Fibroblast of skin of left biceps (primary cell): ENCODE results near the gene TSPAN3.
A peak's percentile ranks its signal among the peaks of the same experiment; 100 is the strongest.

Experiments used
- DNase-seq, 2 experiments: peaks; one replicate each; pipeline ENCODE4 v3.0.0-alpha.2; 2013; ENCODE audit warnings: low read depth in 2 of 2

TSPAN3 gene

DNA sequence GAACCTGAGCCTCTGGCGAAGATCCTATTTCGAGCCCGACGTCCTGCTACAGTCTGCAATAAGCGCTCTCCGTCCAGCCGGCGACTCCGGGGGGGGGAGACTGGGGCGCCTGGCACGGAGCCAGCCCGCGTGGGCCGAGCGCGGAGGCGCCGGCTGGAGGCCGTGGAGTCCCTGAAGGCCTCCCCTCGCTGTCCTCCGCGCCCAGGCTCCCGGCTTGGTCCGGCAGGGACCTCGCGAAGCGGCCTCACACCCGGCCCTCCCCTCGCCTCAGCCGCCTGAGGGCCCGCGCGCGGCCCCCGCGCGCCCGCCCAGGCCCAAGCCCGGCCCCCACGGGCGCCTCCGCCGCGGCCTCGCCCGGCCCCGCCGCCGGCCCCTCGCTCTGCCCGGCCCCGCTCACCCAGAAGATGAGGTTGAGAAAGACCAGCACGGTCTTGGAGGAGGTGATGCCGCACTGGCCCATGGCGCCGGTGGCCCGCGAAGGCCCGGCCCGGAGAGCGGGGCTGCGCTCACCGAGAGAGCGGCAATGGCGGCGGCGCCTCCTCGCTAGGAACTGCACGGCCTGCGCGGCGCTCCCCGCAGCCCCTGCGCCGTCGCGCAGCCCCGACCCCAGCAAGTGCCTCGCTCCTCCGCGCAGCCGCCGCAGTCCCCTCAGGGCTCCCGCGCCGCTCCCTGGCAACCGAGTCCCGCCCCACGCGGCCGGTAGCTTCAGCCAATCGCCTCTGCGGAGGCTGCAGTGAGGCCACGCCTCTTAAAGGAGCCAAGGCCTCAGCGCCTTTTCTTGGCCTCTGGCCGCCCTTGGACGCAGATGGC lies at the start of gene TSPAN3:
Gene TSPAN3 (minus strand): TSS at position 615 of the 810 bp plus-strand sequence. CDS start 155 bp downstream, at position 460.
- DNase-seq = peak; percentile 82

DNA sequence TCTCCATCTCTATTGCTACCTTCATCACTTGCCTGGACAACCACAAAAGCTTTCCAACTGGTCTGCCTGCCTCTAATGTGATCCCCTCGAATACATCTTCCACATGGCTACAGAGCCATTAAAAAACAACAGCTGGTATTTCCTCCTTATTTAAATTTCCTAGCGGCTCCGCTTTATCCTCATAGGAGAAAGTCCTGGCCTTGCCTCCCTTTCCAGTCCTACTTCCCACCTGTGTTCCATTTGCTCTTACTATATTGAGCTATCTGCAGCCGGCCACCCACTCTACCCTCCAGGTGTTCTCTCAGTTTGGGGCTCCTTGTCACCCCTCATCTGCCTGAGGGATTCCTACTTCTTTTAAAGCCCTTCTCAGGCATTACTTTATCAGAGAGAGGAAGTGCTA lies 49.7 kb upstream of the TSPAN3 start:
- no peak for DNase-seq

DNA sequence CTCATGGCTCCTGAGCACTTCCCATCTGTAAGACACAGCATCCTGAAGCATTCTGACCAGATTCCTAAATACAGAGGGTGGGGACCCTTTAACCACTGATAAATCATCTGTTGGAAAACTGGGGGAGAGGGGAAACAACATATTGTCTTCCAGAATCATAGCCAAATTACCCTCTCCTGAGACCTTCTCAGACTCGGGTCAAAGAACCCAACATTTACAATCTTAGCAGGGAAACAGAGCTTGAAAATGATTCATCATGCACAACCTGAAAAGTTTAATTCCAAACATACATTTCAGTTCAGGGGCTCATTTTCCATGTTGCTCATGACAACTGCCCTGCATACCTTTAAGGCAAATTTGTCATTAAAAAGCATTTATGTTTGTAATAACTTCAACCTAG lies 48.5 kb upstream of the TSPAN3 start:
- peak; percentile 23 to 31 for DNase-seq

DNA sequence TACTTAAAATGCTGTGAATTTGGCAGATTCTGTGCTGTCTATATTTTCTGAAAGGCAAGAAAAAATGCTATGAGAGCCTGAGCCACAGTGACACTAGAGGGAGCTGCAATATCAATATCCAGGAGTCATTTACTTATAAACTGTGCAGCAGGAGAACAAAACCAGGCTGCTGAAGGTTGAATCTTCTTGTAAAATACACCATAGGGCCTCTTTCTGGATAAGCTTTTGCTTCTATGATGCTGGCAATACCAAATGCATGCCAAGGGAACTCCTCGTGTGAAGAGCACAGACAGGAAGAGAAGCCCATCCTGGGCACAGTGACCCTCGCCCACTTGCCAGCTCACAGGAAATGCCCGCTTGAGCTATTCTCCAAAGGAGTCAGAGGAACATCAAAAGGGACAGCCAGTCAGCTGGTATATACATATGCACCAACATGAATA lies 48.0 kb upstream of the TSPAN3 start:
- peak; percentile 52 to 58 for DNase-seq

DNA sequence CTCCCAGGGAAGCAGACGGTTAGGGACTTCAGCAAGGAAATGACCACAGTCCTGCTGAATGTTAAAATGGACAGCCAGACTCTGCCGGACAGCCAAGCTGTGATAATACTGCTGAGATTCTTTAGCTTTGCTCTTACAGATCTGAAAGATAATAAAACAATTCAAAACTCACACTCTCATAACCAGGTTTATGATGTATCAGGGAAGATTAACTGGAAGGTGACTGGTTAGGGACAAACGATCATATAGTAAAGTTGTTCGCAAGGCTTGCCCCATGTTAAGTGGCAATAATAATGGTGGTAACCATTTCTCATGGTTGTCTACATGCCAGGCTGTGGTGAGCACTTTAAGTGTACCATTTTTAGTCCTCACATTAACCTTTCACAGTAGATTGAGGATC lies 44.3 kb upstream of the TSPAN3 start:
- no peak for DNase-seq

DNA sequence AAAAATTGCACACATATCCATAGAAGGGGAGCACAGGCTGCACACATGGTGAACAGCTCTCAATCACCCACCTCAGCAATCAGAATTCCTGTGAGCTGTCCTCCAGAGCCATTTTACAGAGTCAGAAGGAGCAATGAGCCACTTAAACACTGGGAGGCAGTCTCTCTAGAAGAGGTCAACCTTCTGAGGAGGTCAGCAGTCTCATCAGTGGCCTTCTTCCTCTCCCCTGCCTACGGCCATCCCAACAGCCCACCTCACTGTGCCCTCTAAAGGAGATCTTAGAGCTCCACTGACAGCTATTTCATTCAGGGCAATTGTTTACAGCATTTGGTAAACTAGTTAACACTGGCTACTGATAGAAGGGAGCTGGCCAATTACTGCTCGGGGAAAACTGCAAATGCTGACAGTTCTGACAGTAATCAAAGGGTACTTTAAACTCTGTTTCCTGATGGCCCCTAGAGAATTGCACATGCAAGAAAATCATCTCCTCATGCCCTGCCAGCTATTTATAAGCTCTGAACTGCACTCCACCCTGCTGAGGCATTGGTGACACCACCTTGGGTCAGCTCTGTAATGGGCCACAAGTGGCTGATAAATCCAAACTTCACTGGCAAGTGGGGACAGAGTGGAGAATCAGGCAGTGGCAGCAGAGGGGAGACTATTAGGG lies 42.1 kb upstream of the TSPAN3 start:
- DNase-seq = no peak

DNA sequence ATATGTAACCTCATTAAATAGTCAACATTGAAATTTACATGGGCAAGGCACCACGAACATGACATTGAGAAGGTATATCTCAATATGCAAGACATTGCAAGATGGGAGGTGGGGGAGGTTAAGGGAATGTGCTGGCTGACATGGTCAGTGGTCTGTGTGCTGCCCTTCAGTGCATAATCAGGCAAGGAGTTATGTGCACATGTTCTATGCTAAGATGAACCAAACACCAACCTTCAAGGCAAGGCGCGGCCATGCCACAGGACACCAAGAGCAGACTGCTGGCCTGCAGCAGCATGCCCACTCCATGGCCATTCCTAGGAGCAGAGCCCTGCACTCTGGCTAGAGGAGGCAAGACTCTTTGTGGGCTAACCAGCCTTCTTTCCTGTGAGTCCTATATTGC lies 40.9 kb upstream of the TSPAN3 start:
- no peak for DNase-seq

DNA sequence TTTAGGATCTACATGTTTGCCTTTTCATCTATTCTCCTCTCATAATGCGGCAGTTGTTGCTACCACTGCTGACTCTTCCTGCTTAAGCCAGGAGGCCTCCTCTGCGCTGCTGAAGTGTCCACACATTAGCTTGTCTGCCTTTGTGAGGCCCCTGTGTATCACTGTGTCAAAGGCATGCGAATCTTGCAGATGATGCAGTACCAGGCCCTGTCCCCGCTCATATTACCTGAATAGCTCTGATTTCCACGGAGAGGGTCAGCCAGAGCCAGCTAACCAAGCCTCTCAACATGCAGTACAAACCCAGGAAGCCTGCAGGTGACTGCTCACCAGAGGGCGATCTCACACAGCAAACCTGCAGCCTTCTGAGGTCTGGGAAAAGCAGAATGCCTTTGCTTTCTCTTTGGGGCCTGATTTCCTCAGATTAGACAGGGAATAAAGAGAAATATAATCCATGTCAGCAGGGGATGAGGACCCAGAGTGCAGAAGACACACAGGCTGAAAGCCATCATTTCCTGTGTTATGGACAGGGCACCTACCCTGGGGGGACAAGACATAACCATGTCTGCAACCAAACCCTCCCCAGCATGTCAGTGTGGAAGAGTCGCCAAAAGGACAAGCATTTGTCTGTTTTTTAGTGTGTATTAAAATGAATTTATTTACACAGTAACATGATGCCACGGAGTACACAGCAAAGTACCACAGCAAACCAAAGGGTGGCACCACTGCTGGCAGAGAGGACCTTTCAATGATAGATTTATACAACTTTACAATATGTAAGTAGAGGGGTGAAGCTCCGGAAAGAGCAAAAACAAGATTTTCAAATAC lies 36.8 kb upstream of the TSPAN3 start:
- peak in 1 of 2 experiments; percentile 19 for DNase-seq

DNA sequence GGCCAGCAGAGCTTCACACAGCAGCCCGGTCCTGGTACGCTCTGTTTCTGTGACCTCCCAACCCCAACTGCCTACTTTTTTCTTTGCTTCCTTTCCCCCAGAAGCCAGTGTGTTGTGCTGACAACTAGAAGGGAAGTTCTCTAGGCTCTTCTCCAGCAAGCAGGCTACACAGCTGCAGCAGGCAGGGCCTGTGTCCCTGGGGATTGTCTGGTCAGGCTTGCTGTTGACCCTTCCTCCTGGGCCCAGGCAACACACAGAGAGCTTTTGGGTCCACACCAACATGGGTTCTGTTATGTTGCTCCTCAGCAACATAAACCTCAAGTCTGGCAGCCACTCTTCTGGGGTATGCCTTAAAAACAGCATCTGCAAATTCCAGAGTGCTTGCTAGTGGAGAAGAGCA lies 36.2 kb upstream of the TSPAN3 start:
- DNase-seq = no peak

DNA sequence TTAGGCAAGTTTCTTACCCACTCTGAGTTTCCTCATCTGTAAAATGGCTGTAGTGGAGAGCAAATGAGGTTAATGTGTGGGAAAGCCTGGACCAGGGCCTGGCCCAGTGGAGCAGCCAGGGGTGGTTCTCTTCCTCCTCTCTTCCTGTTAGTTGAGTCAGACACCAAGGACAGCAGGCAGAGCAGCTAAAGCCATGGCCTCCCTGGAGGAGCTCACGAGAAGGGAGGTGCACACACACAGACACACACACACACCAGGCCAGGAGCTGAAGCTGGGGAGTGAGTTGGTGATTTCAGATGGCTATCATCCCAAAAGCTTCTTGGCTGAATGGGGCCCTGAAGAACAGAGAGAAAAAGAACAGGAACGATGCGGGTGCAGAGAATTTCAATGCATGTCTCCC lies 33.2 kb upstream of the TSPAN3 start:
- DNase-seq = no peak

DNA sequence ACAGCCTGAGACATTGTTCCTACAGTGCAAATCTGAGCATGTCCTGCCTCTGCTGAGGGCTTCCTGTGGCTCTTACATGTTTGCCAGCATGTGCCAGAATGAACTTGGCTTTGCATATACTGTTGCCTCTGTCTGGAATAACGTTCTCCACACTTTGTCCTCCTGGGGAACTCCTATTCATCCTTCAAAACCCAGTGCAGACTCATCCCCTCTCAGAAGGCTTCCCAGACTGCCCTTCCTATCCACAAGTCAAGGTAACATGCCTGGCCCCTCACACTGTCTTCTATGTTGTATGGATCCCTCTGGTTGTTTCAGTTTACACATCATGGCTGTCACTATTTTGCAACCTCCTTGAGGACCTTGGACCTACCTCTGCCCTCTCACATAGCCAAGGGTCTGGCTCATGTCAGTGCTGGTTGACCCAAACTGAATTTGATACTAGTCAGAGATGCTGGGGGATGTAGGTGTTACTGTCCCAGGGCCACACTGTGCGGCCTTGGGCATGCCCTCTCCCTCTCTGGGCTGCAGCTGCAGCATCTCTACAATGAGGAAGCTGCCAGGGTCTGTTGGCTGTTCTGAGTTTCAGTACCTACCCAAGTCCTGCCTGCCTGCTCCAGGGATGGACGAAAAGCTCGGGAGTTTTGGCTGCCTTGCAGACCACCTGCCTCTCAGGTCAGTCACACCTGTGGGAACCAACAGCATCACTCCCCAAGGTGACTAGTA lies 29.0 kb upstream of the TSPAN3 start:
- DNase-seq = no peak

DNA sequence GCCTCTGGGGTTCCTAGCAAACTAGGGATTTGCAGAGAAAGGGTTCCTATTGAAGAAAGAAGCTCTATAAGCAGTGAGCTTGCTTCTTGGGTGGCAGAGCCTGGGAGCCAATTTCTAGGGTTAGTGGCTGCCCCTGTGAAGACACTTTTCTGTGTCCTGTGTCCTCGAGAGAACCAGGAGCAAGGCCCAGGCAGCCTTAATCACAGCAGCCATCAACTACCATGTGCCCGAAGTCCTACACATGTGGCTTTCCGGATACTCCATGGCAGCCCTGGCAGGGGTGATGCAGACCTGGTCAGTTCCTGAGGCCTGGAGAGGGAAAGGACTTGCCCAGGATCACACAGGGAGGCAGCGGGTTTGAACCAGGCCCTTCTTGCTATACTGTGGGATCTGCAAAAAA lies 27.7 kb upstream of the TSPAN3 start:
- no peak for DNase-seq

DNA sequence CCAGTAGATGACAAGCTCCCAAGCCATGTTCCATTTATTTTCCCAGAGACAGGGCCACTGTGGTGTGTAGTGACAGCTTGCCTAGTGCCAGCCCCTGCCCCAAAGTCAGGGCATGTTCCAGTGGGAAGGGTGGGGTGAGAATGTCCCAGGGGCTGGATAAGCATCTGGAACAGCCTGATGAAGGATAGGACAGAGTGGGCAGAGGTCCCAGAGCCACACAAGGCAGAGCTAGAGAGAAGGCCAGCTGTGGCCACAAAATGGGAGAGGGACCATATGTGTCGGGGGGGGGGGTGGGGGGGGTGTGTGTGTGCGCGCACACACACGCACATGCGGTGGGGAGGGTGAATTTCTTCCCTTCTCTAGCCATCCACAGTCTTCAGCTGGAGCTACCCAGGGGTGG lies 27.0 kb upstream of the TSPAN3 start:
- no peak for DNase-seq

DNA sequence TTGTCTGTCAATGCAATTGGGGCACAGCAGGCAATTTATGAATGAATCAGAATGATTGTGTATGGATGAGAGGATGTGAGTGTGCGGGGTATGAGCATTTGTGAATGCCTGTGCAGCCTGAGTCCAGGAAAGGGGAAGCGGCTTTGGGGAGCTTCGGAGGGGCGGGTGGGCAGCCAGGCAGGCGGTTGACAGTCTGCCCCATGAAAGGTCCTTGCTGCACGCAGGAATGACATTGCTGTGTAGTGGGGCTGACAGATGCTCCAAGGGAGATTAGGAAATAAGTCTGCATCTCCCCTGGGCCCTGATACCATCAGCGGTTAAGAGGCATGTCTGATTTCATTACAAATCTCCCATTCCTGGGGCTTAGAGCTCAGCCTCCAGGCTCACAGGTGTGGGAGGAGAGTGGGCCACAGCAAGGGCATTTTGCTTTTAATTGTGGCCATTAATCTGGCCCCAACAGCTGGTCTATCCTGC lies 26.4 kb upstream of the TSPAN3 start:
- no peak for DNase-seq

DNA sequence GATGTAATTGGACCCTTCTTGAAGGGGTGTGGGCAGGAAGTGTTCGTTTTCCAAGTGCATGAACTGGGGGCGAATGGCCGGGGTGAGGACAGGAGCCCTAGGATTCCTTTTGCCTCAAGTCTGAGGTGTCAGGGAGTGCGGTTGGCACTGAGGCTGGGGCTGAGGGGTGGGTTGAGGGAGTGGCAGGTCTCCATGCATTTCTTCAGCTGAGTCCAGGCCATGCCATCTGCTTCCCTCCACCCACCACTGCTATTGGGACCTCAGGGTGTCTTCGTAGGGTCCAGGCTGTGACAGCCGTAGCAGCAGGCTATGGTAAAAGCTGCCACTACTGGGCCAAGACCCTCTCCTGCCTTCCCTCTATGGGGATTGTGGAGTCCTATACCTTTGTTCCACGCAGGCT lies 25.6 kb upstream of the TSPAN3 start:
- no peak for DNase-seq

DNA sequence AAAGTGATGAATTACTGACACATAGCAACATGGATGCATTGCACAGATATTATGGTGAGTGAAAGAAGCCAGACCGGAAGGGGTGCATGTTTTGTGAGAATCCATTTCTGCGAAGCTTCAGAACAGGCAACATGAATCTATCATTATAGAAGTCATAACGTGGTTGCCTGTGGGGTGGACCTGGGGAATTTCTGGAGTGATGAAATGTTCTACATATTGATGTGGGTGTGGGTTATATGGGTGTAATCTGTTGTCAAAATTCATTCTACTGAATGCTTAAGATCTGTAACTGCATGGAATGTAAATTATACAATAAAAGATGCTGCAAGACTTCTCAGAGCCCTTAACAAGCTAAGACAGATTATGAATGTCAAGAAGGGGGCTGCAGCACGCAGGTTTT lies 25.2 kb upstream of the TSPAN3 start:
- DNase-seq = no peak

DNA sequence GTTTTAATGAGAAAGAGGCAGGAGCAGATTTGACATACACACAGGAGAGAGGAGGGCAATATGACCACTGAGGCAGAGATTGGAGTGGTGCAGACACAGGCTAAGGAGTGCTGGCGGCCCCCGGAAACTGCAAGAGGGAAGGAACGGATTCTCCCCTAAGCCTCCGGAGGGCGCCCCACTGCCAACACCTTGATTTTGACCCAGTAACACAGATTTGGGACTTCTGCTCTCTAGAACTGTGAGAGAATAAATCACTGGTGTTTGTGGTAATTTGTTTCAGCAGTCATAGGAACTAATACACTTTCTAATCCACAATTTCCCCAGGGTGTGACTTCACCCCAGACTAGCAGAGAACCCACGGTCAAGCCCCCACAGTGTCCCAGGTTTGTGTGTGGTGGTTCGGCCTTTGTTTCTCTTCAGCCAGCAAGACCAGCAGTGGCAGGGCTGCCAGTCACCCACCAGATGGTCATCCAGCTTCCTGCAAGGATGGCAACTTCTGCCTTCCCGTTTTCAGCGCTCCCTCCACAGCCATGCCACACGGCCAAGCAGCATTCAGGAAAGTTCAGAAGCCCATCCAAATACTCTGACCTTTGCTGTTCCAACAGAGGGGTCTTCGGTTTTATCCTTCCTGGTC lies 23.6 kb upstream of the TSPAN3 start:
- no peak for DNase-seq

DNA sequence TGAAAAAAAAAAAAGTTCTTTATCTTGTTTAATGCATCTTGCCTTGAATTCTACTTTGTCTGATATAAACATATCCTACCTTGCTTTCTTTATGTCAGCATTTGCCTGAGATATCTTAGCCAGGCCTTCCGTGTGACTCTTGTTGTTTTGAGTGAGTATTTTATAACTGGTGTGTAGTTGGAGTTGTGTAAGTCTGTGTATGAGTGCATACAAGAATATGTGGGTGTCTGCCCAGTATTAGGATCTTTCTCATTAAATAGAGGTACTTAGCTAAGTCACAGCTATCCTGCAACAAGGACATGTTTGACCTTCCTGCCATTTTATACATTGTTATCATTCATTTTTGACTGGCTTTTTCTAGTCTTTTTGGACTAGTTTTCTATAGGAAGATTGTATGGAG lies 22.5 kb upstream of the TSPAN3 start:
- DNase-seq = no peak

DNA sequence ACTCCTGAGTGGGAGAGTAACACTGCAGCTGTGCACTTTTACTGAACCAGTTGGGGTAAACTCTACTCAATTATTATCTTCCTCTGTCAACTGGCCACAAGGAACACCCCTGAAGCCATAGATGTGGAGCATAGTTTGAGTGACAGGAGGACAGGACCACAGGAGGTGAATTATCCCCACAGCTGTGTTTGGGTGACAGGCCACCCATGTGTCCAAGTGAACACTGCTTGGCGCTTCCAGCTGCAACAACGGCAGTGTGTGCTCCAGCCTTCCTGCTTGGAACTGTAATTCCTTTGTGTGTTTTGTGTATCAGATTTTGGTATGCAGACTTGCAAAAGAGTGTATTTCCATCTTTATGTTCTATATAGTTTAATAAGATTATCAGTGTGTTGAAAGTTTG lies 20.2 kb upstream of the TSPAN3 start:
- no peak for DNase-seq

DNA sequence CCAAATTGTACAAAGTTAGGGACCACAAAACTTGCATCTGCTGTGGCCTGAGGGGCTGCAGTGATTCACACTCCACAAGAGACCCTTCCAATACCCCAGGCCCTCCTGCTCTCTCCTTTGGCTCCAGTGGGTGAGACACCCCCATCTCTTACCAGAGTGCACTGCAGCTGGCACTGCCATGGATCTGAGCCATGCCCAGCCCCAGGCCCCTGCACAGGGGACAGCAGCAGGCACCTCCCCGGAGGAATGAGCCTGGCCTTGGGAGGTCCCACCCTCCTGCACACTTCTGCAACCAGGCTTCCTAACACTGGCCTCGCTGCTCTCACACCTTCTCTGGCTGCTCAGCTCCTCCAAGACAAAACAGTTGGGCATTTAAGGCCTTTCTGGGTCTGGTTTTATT lies 16.3 kb upstream of the TSPAN3 start:
- no peak for DNase-seq

DNA sequence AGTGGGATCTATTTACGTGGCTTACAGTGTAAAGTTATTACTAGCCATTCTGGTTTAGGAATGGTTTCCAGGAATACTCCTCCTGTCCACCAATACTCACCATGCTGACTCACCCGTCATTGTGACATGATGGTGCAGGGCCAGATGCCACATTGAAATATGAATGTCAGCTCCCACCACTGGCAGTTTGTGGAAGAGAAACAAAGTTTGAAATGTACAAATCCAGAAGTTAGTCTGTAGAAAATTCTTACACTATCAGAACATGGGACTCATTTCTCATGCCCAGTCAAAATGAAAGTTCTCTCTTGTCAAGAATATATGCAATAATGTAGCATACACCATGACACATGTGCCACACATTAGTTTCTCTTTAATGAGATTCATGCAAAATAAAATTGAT lies 14.4 kb upstream of the TSPAN3 start:
- DNase-seq = no peak
